ENCODE results near the gene HAPSTR1. TPM values are rescaled to one million over a fixed set of nuclear protein-coding genes. Genes with fewer than 3 reads are reported as not detected.

The HAPSTR1 gene
- total RNA-seq, 5 donors from 2014 or later (not counting 1 experiment from before 2014, with no cell fraction given): 79.3 to 123 (median 87.1) TPM

GRCh38 chr16:9138021-9138680, 46.7 kb downstream of the HAPSTR1 start:
- POLR2A ChIA-PET: no interaction called here
- no peak overlapping the region for H3K27ac Mint-ChIP-seq
- no peak overlapping the region for H3K4me3 Mint-ChIP-seq

GRCh38 chr16:9138731-9139501, 47.5 kb downstream of the HAPSTR1 start:
- peak; percentile 65 to 78 (median 70) for ATAC-seq (replicated peaks in 1 of 4)
- Histone ChIP-seq H3K36me3 (ENCODE audit: control insufficient read depth in 2 of 2, extremely low read depth in 1 of 2, insufficient read depth in 1 of 2, low read length in 1 of 2) (no peaks in the 10 kb centered on the region), H3K27ac (ENCODE audit: low read length) (no peak overlapping the region), H3K9me3 (no peaks in the 10 kb centered on the region), H3K27me3 (replicated peaks in 1 of 2; ENCODE audit: control insufficient read depth in 2 of 2, extremely low read depth in 1 of 2, insufficient read depth in 2 of 2, low read length in 1 of 2) (peaks cover 0 to 19% of the 10 kb centered on the region in 2 experiments), H3K4me1 (ENCODE audit: control insufficient read depth in 1 of 2, extremely low read depth in 1 of 2, insufficient read depth in 2 of 2, low read length in 2 of 2) (peaks cover 0 to 15% of the 10 kb centered on the region in 2 experiments), H3K4me3 (ENCODE audit: control insufficient read depth in 1 of 2, extremely low read depth in 1 of 2, low read length in 1 of 2) (peak overlapping the region in 1 of 2 donors; percentile 30)
- Mint-ChIP-seq H3K4me3 (peak overlapping the region in 1 of 3 donors; percentile 0), H3K36me3 (no peaks in the 10 kb centered on the region), H3K4me1 (peaks cover 20 to 29% (median 27%) of the 10 kb centered on the region in 3 donors), H3K27me3 (peaks cover 8 to 10% of the 10 kb centered on the region in 2 donors), H3K9me3 (no peaks in the 10 kb centered on the region), H3K27ac (no peak overlapping the region)
- ChIA-PET CTCF (interaction anchor here (0.5 to 1.9 kb wide), 9 partner anchors 14 to 202 kb away, joined by 3 to 11 read pairs (median 4); partner anchors contain the start of gene HAPSTR1 (in 1 of the 2)), POLR2A (interaction anchor here in 1 of 2 donors (0.6 kb wide), 1 partner anchor 266 kb away, joined by 3 read pairs; no protein-coding TSS in a partner anchor)
- peak; percentile 27 to 77 (median 55) for DNase-seq
- WGBS (ENCODE audit: insufficient coverage): 15% methylated on average over 10 of the region's 21 CpGs

More at GRCh38 chr16:9138021-9138680, 46.7 kb downstream of the HAPSTR1 start:
- H3K36me3 Mint-ChIP-seq: no peaks in the 10 kb centered on the region
- no peak for DNase-seq
- Histone ChIP-seq H3K9me3 (no peaks in the 10 kb centered on the region), H3K4me3 (ENCODE audit: control insufficient read depth in 1 of 2, extremely low read depth in 1 of 2, low read length in 1 of 2) (no peak overlapping the region), H3K27ac (ENCODE audit: low read length) (no peak overlapping the region), H3K36me3 (ENCODE audit: control insufficient read depth in 2 of 2, extremely low read depth in 1 of 2, insufficient read depth in 1 of 2, low read length in 1 of 2) (no peaks in the 10 kb centered on the region), H3K4me1 (ENCODE audit: control insufficient read depth in 1 of 2, extremely low read depth in 1 of 2, insufficient read depth in 2 of 2, low read length in 2 of 2) (peaks cover 0 to 18% of the 10 kb centered on the region in 2 experiments), H3K27me3 (replicated peaks in 1 of 2; ENCODE audit: control insufficient read depth in 2 of 2, extremely low read depth in 1 of 2, insufficient read depth in 2 of 2, low read length in 1 of 2) (peaks cover 0 to 19% of the 10 kb centered on the region in 2 experiments)
- H3K4me1 Mint-ChIP-seq: peaks cover 20 to 29% (median 27%) of the 10 kb centered on the region in 3 donors
- CTCF ChIA-PET: interaction anchor here (0.6 to 1.9 kb wide), 6 partner anchors 13 to 241 kb away, joined by 3 to 11 read pairs (median 4); partner anchors contain the start of gene HAPSTR1 (in 1 of the 2)
- H3K9me3 Mint-ChIP-seq: no peaks in the 10 kb centered on the region
- no peak for ATAC-seq (replicated peaks in 1 of 4)
- WGBS (ENCODE audit: insufficient coverage): 79% methylated on average over 12 of the region's 14 CpGs
- H3K27me3 Mint-ChIP-seq: peaks cover 8 to 10% of the 10 kb centered on the region in 2 donors

- peaks cover 0 to 19% of the 10 kb centered on the region in 2 experiments for H3K27me3 ChIP-seq (replicated peaks in 1 of 2; ENCODE audit: control insufficient read depth in 2 of 2, extremely low read depth in 1 of 2, insufficient read depth in 2 of 2, low read length in 1 of 2)
- peak overlapping the region in 1 of 3 donors; percentile 0 for H3K4me3 Mint-ChIP-seq
- peaks cover 16 to 25% (median 22%) of the 10 kb centered on the region in 3 donors for H3K4me1 Mint-ChIP-seq
- no peak overlapping the region for H3K27ac Mint-ChIP-seq
- H3K4me1 ChIP-seq (ENCODE audit: control insufficient read depth in 1 of 2, extremely low read depth in 1 of 2, insufficient read depth in 2 of 2, low read length in 2 of 2): peaks cover 0 to 15% of the 10 kb centered on the region in 2 experiments
- POLR2A ChIA-PET: interaction anchor here in 1 of 2 donors (0.6 kb wide), 1 partner anchor 236 kb away, joined by 3 read pairs; no protein-coding TSS in a partner anchor
- CTCF ChIA-PET: interaction anchor here (0.5 to 1.9 kb wide), 4 partner anchors 49 to 624 kb away, joined by 3 to 11 read pairs (median 6); partner anchors contain the start of gene HAPSTR1 (in 1 of the 2)
- 100% methylated on average over 1 of the region's 7 CpGs for WGBS (ENCODE audit: insufficient coverage)
- H3K9me3 Mint-ChIP-seq: no peaks in the 10 kb centered on the region
- ATAC-seq (replicated peaks in 1 of 4): peak in 3 of 4 experiments; percentile 24 to 70 (median 47)
- H3K36me3 Mint-ChIP-seq: no peaks in the 10 kb centered on the region
- peak in 1 of 35 experiments; percentile 40 for DNase-seq
- H3K27me3 Mint-ChIP-seq: peaks cover 8 to 10% of the 10 kb centered on the region in 2 donors
- H3K27ac ChIP-seq (ENCODE audit: low read length): no peak overlapping the region
- no peaks in the 10 kb centered on the region for H3K36me3 ChIP-seq (ENCODE audit: control insufficient read depth in 2 of 2, extremely low read depth in 1 of 2, insufficient read depth in 1 of 2, low read length in 1 of 2)
- no peak overlapping the region for H3K4me3 ChIP-seq (ENCODE audit: control insufficient read depth in 1 of 2, extremely low read depth in 1 of 2, low read length in 1 of 2)
- no peaks in the 10 kb centered on the region for H3K9me3 ChIP-seq
These were observed 48.5 kb downstream of the HAPSTR1 start for GRCh38 chr16:9139965-9140364.

Other genes with a start within 250 kb of the HAPSTR1 start
- 10 to 100 TPM; 32.9 to 44.3 (median 41.8) TPM for gene CARHSP1, start 222.6 kb upstream of the HAPSTR1 start, total RNA-seq
- not detected for gene LITAFD, start 209.3 kb upstream of the HAPSTR1 start, total RNA-seq
- gene USP7, start 127.7 kb upstream of the HAPSTR1 start, total RNA-seq: 100 to 1,000 TPM; 159 to 261 (median 169) TPM